ENCODE results near the gene GDF2.

GRCh38 chr10:47326927-47327330 is 4.7 kb downstream of the GDF2 start:
- TF ChIP-seq POLR2A (IDR thresholded peaks at IDR 0.05) = no peak
- TF ChIP-seq CTCF (IDR thresholded peaks at IDR 0.05) = no peak
